Measurements from ENCODE around the gene SPSB2.

DNA sequence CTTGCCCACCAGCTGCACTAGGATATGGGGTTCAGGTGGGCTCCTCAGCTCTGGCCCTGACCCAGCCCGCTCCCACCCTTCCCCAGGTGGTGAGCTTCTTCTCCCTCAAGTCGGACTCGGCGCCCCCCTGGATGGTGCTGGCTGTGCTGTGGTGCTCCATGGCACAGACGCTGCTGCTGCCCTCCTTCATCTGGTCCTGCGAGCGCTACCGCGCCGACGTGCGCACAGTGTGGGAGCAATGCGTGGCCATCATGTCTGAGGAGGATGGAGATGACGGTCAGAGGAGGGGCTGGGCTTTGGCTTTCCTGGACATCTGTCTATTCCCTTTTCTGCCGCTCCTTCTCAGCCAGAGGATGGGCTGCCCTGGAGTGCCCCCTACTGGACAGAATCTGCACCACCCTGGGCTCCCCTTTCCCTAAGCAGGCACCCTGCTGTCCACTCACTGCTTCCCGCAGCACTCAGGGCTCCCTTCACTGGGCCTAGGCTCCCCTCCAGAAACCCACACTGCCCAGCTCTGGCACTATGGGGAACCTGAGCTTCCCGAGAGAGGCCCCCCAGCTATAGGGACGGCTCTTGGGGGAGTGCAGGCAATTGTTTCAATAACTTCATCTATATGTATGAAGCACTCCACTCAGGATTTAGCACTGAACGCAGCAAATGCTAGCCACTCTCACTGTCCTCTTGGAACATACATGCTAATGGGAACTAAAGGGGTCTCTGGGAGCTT lies 47.5 kb downstream of the SPSB2 start:
- TF ChIP-seq, protein P1, sequence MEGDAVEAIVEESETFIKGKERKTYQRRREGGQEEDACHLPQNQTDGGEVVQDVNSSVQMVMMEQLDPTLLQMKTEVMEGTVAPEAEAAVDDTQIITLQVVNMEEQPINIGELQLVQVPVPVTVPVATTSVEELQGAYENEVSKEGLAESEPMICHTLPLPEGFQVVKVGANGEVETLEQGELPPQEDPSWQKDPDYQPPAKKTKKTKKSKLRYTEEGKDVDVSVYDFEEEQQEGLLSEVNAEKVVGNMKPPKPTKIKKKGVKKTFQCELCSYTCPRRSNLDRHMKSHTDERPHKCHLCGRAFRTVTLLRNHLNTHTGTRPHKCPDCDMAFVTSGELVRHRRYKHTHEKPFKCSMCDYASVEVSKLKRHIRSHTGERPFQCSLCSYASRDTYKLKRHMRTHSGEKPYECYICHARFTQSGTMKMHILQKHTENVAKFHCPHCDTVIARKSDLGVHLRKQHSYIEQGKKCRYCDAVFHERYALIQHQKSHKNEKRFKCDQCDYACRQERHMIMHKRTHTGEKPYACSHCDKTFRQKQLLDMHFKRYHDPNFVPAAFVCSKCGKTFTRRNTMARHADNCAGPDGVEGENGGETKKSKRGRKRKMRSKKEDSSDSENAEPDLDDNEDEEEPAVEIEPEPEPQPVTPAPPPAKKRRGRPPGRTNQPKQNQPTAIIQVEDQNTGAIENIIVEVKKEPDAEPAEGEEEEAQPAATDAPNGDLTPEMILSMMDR (IDR thresholded peaks at IDR 0.05) = peak; percentile 87 to 91 (median 89)
- TF ChIP-seq EP300 (IDR thresholded peaks at IDR 0.05) = no peak
